ENCODE results near the gene AXIN1.

The AXIN1 gene

GRCh38 chr16:352547-353403 lies at the start of gene AXIN1:
Gene AXIN1 (minus strand): TSS chr16:352723. CDS start chr16:347025, 5,698 bp downstream.
- peak within 1 kb of the TSS; percentile 90 for H3K4me3 Mint-ChIP-seq
- no peaks in the 10 kb centered on the region for H3K27me3 Mint-ChIP-seq (ENCODE audit: low read depth)
- H3K4me1 Mint-ChIP-seq (ENCODE audit: low read depth): peaks cover 8% of the 10 kb centered on the region
- no peaks in the 10 kb centered on the region for H3K9me3 Mint-ChIP-seq
- H3K36me3 Mint-ChIP-seq (ENCODE audit: low read depth): peaks cover 4% of the 10 kb centered on the region
- peak within 1 kb of the TSS; percentile 88 for H3K27ac Mint-ChIP-seq

DNA sequence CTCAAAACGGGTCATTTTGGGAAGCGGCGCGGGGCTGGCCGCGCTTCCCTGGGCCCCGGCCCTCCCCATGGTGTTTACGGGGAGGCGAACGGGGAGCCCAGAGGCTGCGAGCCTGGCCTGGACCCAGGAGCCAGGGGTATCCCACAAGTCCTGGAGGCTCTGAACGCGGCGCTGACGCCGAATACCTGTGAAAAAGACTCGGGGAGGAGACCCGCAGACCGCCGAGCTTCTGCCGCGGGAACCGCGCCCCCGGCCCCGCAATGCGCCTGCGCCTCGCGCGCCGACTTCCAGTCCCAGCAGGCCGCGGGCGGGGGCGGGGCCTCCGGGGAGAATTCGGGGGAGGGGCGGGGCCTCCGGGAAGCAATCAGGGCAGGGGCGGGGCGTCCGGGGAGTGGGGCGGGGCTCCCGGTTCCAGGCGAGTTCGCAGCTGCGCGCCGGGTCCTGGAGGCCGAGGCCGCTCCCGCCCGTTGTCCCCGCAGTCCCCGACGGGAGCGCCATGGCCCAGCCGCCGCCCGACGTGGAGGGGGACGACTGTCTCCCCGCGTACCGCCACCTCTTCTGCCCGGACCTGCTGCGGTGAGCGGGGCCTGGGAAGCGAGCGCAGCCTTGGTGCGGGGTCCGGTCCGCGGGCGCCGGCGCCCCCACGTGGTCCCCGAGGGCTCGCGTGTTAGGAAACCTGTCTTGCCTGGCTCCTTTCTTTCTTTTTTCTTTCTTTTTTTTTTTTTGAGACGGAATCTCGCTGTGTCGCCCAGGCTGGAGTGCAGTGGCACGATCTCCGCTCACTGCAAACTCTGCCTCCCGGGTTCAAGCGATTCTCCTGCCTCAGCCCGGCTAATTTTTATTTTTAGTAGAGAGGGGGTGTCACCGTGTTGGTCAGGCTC lies 49.2 kb upstream of the AXIN1 start, which contains the start of gene DECR2:
Gene DECR2, plus strand, starts transcription at position 418 of the 881 bp plus-strand sequence. Its CDS starts 79 bp downstream, at position 497.
- no peaks in the 10 kb centered on the region for H3K9me3 Mint-ChIP-seq
- peaks cover 1% of the 10 kb centered on the region for H3K27me3 Mint-ChIP-seq (ENCODE audit: low read depth)
- peaks cover 13% of the 10 kb centered on the region for H3K4me1 Mint-ChIP-seq (ENCODE audit: low read depth)
- H3K36me3 Mint-ChIP-seq (ENCODE audit: low read depth): peaks cover 2% of the 10 kb centered on the region
- peak within 1 kb of the TSS; percentile 79 for H3K27ac Mint-ChIP-seq
- peak within 1 kb of the TSS; percentile 85 for H3K4me3 Mint-ChIP-seq

- H3K27me3 Mint-ChIP-seq (ENCODE audit: low read depth): peaks cover 11% of the 10 kb centered on the region
- peak overlapping the region; percentile 79 for H3K27ac Mint-ChIP-seq
- H3K4me3 Mint-ChIP-seq: peak overlapping the region; percentile 83
- H3K36me3 Mint-ChIP-seq (ENCODE audit: low read depth): peaks cover 3% of the 10 kb centered on the region
- H3K4me1 Mint-ChIP-seq (ENCODE audit: low read depth): peaks cover 17% of the 10 kb centered on the region
- no peaks in the 10 kb centered on the region for H3K9me3 Mint-ChIP-seq
Measured at GRCh38 chr16:400061-400591, 47.6 kb upstream of the AXIN1 start.

DNA sequence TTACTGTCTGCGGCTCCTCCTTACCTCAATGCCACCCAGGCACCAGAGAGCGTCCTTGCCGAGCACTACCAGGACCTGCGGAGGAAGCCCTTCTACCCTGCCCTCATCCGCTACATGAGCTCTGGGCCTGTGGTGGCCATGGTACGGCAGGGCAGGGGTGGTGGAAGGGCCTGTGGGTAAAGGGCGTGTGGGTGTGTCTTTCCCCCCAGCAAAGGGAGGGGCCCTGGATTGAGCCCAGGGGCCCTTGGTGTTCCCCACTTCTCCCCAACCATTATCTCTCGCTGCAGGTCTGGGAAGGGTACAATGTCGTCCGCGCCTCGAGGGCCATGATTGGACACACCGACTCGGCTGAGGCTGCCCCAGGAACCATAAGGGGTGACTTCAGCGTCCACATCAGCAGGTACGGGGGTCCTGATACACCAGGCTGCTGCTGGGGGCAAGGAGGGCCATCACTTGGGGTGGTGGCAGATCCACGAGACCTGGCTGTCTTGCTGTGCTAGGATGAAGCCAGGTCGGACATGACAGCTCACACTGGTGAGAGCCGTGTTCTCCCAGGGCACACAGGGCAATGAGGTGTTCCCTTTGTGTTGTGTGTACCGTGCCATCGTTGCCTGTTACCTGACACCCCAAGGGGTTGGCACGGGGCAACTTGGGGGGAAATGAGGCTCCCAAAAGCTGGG lies 47.0 kb upstream of the AXIN1 start:
- no peaks in the 10 kb centered on the region for H3K9me3 Mint-ChIP-seq
- peaks cover 11% of the 10 kb centered on the region for H3K27me3 Mint-ChIP-seq (ENCODE audit: low read depth)
- H3K4me1 Mint-ChIP-seq (ENCODE audit: low read depth): peaks cover 17% of the 10 kb centered on the region
- peak overlapping the region; percentile 83 for H3K4me3 Mint-ChIP-seq
- no peak overlapping the region for H3K27ac Mint-ChIP-seq
- H3K36me3 Mint-ChIP-seq (ENCODE audit: low read depth): peaks cover 3% of the 10 kb centered on the region

DNA sequence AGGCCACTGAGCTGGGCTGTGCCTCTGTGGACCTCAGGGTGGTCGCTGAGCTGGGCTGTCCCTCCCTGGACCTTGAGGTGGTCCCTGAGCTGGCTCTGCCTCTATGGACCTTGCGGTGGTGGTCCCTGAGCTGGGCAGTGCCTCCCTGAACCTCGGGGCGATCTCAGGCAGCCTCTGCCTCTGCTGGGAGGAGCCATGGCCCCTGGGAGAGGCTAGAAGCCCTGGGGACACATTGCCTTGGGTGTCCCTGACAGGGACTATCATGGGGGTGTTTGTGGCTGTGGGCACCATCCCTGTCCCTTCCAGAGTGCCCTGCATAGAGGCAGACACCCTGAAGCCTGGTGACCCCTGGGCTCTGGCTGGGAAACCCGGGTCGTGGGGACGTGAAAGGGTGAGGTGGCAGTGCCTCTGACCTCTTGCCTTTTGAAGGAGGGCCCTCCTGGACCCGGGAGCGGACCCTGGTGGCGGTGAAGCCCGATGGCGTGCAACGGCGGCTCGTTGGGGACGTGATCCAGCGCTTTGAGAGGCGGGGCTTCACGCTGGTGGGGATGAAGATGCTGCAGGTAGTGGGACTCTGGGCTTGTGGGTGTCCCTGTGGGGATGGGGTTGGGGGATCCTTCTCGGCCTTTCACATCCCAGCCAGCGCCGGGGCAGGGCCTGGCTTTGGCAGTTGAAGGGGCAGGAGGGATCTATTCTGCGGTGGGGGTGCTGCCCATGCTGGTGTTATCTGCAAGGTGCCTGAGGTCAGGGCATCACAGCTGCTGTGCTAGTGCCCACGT lies 46.2 kb upstream of the AXIN1 start:
- peak overlapping the region; percentile 48 for H3K4me3 Mint-ChIP-seq
- no peaks in the 10 kb centered on the region for H3K9me3 Mint-ChIP-seq
- H3K4me1 Mint-ChIP-seq (ENCODE audit: low read depth): peaks cover 17% of the 10 kb centered on the region
- peaks cover 3% of the 10 kb centered on the region for H3K36me3 Mint-ChIP-seq (ENCODE audit: low read depth)
- peaks cover 11% of the 10 kb centered on the region for H3K27me3 Mint-ChIP-seq (ENCODE audit: low read depth)
- peak overlapping the region; percentile 18 for H3K27ac Mint-ChIP-seq

DNA sequence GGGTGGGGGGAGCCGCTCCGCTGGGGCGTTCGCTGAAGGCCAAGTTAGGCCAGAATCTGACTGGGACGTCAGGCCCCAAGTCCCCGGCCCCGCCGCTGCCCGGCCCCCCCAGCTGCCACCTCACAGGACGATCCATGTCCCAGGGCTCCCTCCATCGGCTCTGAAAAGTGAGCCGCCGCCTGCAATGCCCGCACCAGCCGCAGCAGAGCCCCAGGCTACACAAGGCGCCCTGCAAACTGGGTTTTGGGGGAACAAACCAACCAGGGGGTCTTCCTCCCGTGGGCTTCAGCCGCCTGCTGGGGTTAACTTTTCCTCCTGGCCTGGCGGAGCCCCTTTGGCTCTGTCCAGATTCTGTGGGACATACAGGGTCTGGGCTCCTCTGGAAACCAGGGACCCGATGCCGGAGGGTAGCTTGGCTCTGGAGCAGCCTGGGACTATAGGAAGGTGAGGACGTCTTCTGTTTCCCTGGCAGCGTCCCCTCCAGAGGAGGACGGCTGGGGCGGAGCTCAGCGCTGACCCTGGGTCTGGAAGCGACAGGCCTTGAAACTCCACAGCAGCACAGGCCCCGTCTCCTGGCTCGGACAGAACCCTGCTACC lies 45.3 kb upstream of the AXIN1 start:
- peak overlapping the region; percentile 48 for H3K4me3 Mint-ChIP-seq
- H3K4me1 Mint-ChIP-seq (ENCODE audit: low read depth): peaks cover 17% of the 10 kb centered on the region
- no peaks in the 10 kb centered on the region for H3K9me3 Mint-ChIP-seq
- H3K27me3 Mint-ChIP-seq (ENCODE audit: low read depth): peaks cover 11% of the 10 kb centered on the region
- peaks cover 3% of the 10 kb centered on the region for H3K36me3 Mint-ChIP-seq (ENCODE audit: low read depth)
- peak overlapping the region; percentile 18 for H3K27ac Mint-ChIP-seq

DNA sequence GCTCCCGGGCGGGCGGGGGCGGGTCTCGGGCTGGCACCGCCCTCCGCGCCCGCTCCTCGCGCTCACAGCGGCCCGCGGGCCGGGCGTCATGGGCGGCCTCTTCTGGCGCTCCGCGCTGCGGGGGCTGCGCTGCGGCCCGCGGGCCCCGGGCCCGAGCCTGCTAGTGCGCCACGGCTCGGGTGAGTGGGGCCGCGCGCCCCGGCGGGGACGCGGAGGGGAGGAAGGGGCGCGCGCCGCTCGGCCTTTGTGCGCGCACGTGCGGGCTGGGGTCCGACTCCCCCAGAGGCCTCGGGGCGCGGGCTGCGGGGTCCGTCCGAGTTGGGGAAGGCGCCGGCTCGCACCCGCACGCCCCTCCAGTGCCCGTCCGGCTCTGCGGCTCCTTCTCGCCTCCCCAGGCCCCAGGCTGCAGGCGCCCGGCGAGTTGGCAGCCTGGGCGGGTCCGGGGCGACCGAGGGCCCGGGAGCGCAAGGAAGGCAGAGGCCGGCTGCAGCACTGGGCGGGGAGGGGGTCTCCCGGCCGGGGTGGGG lies 44.7 kb upstream of the AXIN1 start, which contains the start of gene NME4:
Gene NME4, plus strand, starts transcription at position 65 of the 527 bp plus-strand sequence. Its CDS starts 24 bp downstream, at position 89.
- Mint-ChIP-seq H3K36me3 (ENCODE audit: low read depth) (peaks cover 3% of the 10 kb centered on the region), H3K27me3 (ENCODE audit: low read depth) (peaks cover 11% of the 10 kb centered on the region), H3K4me1 (ENCODE audit: low read depth) (peaks cover 18% of the 10 kb centered on the region), H3K4me3 (peak within 1 kb of the TSS; percentile 86), H3K27ac (peak within 1 kb of the TSS; percentile 60), H3K9me3 (no peaks in the 10 kb centered on the region)

DNA sequence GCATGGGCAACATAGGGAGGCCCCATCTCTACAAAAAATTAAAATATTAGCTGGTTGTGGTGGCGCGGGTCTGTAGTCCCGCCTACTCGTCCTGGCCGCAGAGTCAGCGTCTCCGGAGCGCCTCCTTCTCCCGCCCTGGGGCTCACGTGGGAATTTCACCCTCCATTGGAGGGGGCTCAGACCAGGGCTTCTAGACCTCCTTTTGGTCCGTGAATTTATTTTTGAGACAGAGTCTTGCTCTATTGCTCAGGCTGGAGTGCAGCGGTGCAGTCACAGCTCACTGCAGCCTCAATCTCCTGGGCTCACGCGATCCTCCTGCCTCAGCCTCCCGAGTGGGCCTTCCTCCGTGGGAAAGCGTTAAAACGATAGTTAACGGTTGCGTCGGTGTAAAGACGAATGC lies 44.1 kb upstream of the AXIN1 start:
- Mint-ChIP-seq H3K27me3 (ENCODE audit: low read depth) (peaks cover 11% of the 10 kb centered on the region), H3K9me3 (peaks cover 5% of the 10 kb centered on the region), H3K36me3 (ENCODE audit: low read depth) (peaks cover 3% of the 10 kb centered on the region), H3K27ac (peak overlapping the region; percentile 60), H3K4me1 (ENCODE audit: low read depth) (peaks cover 20% of the 10 kb centered on the region), H3K4me3 (peak overlapping the region; percentile 86)

DNA sequence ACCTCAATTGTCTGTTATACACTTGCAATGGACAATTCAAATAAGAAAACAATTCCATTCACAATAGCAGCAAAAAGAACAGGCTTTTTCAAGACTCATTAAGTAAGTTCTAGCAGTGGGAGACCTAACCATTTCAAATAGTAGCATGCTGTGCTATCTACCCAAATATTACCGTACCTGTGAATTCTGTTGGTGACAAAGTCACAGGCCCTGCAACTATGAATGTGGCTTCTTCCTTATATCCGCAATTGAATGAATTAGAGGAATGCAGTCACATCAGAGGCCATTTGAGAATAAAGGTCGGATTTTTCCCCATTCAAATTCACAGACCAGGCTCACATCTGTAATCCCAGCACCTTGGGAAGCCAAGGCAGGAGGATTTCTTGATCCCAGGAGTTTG lies 43.7 kb upstream of the AXIN1 start:
- peaks cover 20% of the 10 kb centered on the region for H3K4me1 Mint-ChIP-seq (ENCODE audit: low read depth)
- H3K27ac Mint-ChIP-seq: no peak overlapping the region
- H3K27me3 Mint-ChIP-seq (ENCODE audit: low read depth): peaks cover 11% of the 10 kb centered on the region
- peaks cover 5% of the 10 kb centered on the region for H3K9me3 Mint-ChIP-seq
- peak overlapping the region; percentile 86 for H3K4me3 Mint-ChIP-seq
- H3K36me3 Mint-ChIP-seq (ENCODE audit: low read depth): peaks cover 3% of the 10 kb centered on the region

- peaks cover 2% of the 10 kb centered on the region for H3K36me3 Mint-ChIP-seq (ENCODE audit: low read depth)
- H3K9me3 Mint-ChIP-seq: peaks cover 9% of the 10 kb centered on the region
- no peak overlapping the region for H3K27ac Mint-ChIP-seq
- H3K4me3 Mint-ChIP-seq: no peak overlapping the region
- H3K27me3 Mint-ChIP-seq (ENCODE audit: low read depth): peaks cover 11% of the 10 kb centered on the region
- H3K4me1 Mint-ChIP-seq (ENCODE audit: low read depth): peaks cover 9% of the 10 kb centered on the region
Measured at GRCh38 chr16:392450-393030, 40.0 kb upstream of the AXIN1 start.

- H3K9me3 Mint-ChIP-seq: peaks cover 9% of the 10 kb centered on the region
- peaks cover 2% of the 10 kb centered on the region for H3K36me3 Mint-ChIP-seq (ENCODE audit: low read depth)
- peaks cover 9% of the 10 kb centered on the region for H3K4me1 Mint-ChIP-seq (ENCODE audit: low read depth)
- peaks cover 11% of the 10 kb centered on the region for H3K27me3 Mint-ChIP-seq (ENCODE audit: low read depth)
- H3K27ac Mint-ChIP-seq: no peak overlapping the region
- no peak overlapping the region for H3K4me3 Mint-ChIP-seq
Measured at GRCh38 chr16:391885-392335, 39.4 kb upstream of the AXIN1 start.

DNA sequence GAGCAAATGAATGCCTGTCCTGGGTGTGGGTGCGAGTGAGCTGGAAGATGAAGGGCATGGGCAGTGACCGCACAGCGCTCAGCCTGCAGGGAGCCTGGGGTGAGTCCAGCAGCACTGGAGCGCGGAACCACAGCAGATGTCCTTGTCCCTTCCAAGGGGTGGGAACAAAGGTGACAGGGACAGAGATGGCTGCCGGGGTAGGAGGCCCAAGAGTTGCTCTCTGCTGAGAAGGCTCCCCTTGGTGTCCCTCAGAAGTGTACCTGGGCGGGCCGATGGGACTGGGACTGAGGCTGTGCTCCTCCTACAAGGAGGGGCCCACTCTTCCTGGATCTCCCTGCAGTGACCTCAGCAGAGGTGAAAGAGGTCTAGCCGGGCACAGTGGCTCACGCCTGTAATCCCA lies 36.8 kb upstream of the AXIN1 start:
- H3K4me1 Mint-ChIP-seq (ENCODE audit: low read depth): peaks cover 3% of the 10 kb centered on the region
- H3K36me3 Mint-ChIP-seq (ENCODE audit: low read depth): no peaks in the 10 kb centered on the region
- no peak overlapping the region for H3K4me3 Mint-ChIP-seq
- H3K9me3 Mint-ChIP-seq: peaks cover 9% of the 10 kb centered on the region
- H3K27me3 Mint-ChIP-seq (ENCODE audit: low read depth): no peaks in the 10 kb centered on the region
- no peak overlapping the region for H3K27ac Mint-ChIP-seq

All from T-helper 1 cell treated with Interleukin-12 subunit alpha and Interleukin-12 subunit beta and Interleukin-4 antibody, amounts not matched to agents 30 μg/mL and 1 μg/mL, for 36 hours (primary cell).